PFSK-1 (cell line): ENCODE data around the gene CYB5R4.

Experiments
- FOXP2 ChIP-seq: optimal IDR thresholded peaks from 2 replicates; pipeline ENCODE3; 2011; ENCODE audit warnings: borderline replicate concordance, control low read depth, inconsistent platforms; ENCODE audit not compliant: insufficient read depth; ENCODE audit errors: extremely low read length, extremely low read depth
- POLR2AphosphoS5 ChIP-seq: IDR thresholded peaks from 2 replicates; pipeline ENCODE4 v1.6.1; 2012; ENCODE audit warnings: low read depth, mild to moderate bottlenecking, control low read depth, low read length, moderate library complexity
- SIN3A ChIP-seq: IDR thresholded peaks from 2 replicates; pipeline ENCODE4 v1.6.1; 2012; ENCODE audit warnings: mild to moderate bottlenecking, low read length, moderate library complexity, borderline replicate concordance; ENCODE audit not compliant: insufficient read depth
- TAF1 ChIP-seq: IDR thresholded peaks from 2 replicates; pipeline ENCODE4 v1.6.1; 2012; ENCODE audit warnings: low read length, control low read depth, borderline replicate concordance; ENCODE audit not compliant: insufficient read depth
- TF ChIP-seq, protein P1 (sequence below), 2 experiments: IDR thresholded peaks; 2 replicates each; pipeline versions ENCODE4 v1.6.1 to v1.8.0; 2011 to 2012; ENCODE audit warnings: low read depth in 2 of 2, low read length in 2 of 2, control low read depth in 1 of 2, inconsistent platforms in 1 of 2, mild to moderate bottlenecking in 1 of 2, moderate library complexity in 1 of 2; ENCODE audit not compliant: insufficient read depth in 1 of 2

The CYB5R4 gene

DNA sequence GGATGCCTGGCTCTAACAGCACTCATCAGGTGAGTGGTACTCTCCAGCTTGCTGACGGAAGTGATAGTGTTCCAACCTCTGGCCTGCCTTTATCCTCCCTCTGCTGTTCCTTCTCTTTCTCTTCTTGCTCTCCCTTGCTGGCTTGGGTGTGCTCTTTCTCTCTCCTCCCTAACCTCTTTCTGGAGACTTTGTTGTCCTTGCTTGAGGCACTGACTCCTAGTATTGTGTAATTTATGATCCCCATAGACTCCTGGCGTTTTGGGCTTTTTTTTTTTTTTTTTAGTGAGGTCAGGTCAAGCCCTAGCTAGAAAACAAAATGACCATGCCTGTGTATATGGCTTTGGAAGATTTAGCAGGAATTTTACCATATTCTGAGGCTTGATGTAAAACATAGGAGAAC, 89.4 kb downstream of the CYB5R4 start:
- TF ChIP-seq FOXP2, result no peak
- TF ChIP-seq SIN3A, result no peak
- TF ChIP-seq POLR2AphosphoS5, result no peak
- TF ChIP-seq TAF1, result no peak
- TF ChIP-seq, protein P1, sequence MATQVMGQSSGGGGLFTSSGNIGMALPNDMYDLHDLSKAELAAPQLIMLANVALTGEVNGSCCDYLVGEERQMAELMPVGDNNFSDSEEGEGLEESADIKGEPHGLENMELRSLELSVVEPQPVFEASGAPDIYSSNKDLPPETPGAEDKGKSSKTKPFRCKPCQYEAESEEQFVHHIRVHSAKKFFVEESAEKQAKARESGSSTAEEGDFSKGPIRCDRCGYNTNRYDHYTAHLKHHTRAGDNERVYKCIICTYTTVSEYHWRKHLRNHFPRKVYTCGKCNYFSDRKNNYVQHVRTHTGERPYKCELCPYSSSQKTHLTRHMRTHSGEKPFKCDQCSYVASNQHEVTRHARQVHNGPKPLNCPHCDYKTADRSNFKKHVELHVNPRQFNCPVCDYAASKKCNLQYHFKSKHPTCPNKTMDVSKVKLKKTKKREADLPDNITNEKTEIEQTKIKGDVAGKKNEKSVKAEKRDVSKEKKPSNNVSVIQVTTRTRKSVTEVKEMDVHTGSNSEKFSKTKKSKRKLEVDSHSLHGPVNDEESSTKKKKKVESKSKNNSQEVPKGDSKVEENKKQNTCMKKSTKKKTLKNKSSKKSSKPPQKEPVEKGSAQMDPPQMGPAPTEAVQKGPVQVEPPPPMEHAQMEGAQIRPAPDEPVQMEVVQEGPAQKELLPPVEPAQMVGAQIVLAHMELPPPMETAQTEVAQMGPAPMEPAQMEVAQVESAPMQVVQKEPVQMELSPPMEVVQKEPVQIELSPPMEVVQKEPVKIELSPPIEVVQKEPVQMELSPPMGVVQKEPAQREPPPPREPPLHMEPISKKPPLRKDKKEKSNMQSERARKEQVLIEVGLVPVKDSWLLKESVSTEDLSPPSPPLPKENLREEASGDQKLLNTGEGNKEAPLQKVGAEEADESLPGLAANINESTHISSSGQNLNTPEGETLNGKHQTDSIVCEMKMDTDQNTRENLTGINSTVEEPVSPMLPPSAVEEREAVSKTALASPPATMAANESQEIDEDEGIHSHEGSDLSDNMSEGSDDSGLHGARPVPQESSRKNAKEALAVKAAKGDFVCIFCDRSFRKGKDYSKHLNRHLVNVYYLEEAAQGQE (IDR thresholded peaks at IDR 0.05; ENCODE audit: insufficient read depth in 1 of 2, low read depth in 2 of 2, low read length in 2 of 2), result no peak

DNA sequence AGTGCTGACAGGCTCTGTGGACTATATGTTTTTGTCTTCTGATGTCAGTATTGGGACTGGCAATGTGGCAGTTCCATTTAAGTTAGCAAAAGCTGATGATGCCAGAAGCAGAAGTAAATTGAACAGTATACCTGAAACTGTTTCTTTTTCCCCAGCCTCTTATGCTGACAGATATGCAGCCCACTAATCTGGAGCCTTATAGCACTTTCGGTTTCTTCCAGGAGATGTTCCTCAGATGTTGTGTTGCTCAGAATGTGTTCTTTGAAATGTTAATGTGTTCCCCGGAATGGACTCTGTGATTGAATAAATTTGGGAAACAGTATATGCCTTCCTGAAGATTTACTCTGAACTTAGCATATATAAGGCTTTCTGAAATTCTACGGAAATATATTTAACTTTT, 93.3 kb downstream of the CYB5R4 start:
- TF ChIP-seq TAF1 (no peak), SIN3A (no peak), POLR2AphosphoS5 (no peak), FOXP2 (no peak)
- TF ChIP-seq, protein P1 (IDR thresholded peaks at IDR 0.05; ENCODE audit: insufficient read depth in 1 of 2, low read depth in 2 of 2, low read length in 2 of 2), result no peak

DNA sequence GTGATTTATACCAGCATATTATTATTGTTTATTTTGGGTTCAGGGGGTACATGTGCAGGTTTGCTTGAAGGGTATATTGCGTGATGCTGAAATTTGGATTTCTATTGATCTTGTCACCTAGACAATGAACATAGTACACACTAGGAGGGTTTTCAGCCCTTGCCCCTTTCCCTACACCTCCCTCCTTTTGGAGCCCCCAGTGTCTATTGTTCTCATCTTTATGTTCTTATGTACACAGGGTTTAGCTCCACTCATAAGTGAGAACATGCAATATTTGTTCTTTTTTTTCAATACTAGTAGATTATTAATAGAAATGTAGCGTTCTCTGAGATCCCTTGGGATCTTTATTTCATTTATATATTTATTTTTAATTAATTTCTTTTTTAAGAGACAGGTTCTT, 94.9 kb downstream of the CYB5R4 start:
- TF ChIP-seq POLR2AphosphoS5, result no peak
- TF ChIP-seq SIN3A, result no peak
- TF ChIP-seq, protein P1 (IDR thresholded peaks at IDR 0.05; ENCODE audit: insufficient read depth in 1 of 2, low read depth in 2 of 2, low read length in 2 of 2), result no peak
- TF ChIP-seq FOXP2, result no peak
- no peak for TF ChIP-seq TAF1

DNA sequence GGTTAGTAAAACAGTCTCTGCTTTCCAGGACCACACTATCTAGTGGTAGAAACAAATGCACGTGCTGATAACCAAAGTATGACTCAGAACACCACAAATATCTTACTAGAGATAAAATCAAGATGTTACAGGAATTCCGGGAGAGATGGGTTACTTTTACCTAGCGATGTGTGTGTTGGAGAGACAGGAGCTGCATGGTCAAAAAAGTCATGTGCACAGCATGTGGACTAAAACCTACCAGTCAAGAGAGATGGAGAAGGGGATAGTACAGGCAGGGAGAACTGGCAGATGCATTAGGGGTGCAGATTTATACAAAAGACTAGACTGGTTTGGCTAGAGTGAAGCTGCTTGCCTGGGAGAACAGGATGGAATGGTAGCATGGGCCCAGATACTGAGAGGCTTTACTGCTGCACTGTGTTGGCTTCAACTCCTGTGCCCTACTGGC, 98.8 kb downstream of the CYB5R4 start:
- TF ChIP-seq FOXP2 (no peak), SIN3A (no peak), POLR2AphosphoS5 (no peak), TAF1 (no peak)
- TF ChIP-seq, protein P1 (IDR thresholded peaks at IDR 0.05; ENCODE audit: insufficient read depth in 1 of 2, low read depth in 2 of 2, low read length in 2 of 2), result no peak

DNA sequence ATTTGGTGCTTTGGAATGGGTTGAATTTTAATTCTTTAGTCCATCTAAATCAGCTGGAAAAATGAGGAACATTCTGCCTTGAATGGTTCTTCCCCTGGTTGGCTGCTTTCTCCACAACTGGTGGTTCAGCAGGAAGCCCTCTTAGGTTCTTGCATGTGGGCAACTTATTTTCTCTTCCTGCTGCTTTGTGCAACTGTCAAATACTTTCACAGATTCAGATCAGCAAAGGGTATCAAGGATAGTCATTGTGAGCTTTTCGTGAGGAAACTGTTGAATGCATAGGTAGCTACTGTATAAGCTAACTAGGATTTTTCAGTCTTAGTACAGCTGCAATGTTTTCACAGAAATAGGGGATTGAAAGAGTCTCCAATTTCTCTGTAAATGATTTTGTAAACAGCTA, 101.2 kb downstream of the CYB5R4 start:
- TF ChIP-seq POLR2AphosphoS5, result no peak
- no peak for TF ChIP-seq SIN3A
- no peak for TF ChIP-seq TAF1
- TF ChIP-seq FOXP2, result no peak
- TF ChIP-seq, protein P1 (IDR thresholded peaks at IDR 0.05; ENCODE audit: insufficient read depth in 1 of 2, low read depth in 2 of 2, low read length in 2 of 2), result no peak
